ENCODE measurements around the gene KRT86.
"Not testable (repeated sequence)": the region's sequence is repeated elsewhere in the genome, so short reads cannot be mapped to it uniquely, and the experiment has no call there.

The KRT86 gene

DNA sequence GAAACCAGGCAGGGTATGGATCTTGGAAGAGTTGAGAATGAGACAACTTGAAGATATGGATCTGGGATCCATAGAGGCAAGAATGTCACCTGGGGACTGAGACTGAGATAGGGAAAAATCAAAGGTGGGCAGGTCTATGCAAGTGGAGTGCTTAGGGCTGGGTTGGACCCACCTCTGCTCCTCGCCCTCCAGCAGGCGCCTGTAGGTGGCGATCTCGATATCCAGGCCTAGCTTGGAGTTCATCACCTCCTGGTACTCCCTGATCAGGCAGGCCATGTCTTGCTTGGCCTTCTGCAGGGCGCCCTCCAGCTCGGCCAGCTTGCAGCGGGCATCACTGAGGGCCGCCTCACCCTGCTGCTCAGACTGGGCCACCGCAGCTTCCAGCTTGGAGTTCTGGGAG lies 41.3 kb downstream of the KRT86 start:
- DNase-seq (ENCODE audit: low spot score), result not testable (repeated sequence)

DNA sequence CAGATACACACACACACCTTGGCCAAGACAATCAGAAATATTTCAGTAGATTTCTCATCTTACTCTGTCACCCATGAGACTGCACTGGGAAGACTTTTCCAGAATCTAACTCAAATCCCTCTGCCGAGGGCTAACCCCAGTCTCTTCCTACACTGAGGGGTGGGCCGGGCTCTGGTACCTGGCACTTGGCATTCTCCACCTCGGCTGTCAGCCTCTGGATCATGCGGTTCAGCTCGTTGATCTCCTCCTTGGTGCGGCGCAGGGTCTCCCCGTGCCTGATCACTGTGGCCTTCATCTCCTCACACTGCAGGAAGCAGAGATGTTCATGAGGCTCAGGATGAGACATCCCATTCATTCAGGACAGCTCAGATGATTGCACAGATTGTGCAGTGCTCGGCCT lies 41.8 kb downstream of the KRT86 start:
- DNase-seq (ENCODE audit: low spot score), result no peak

- no peak for DNase-seq (ENCODE audit: low spot score)
Measured at GRCh38 chr12:52316701-52317100, 42.3 kb downstream of the KRT86 start.

DNA sequence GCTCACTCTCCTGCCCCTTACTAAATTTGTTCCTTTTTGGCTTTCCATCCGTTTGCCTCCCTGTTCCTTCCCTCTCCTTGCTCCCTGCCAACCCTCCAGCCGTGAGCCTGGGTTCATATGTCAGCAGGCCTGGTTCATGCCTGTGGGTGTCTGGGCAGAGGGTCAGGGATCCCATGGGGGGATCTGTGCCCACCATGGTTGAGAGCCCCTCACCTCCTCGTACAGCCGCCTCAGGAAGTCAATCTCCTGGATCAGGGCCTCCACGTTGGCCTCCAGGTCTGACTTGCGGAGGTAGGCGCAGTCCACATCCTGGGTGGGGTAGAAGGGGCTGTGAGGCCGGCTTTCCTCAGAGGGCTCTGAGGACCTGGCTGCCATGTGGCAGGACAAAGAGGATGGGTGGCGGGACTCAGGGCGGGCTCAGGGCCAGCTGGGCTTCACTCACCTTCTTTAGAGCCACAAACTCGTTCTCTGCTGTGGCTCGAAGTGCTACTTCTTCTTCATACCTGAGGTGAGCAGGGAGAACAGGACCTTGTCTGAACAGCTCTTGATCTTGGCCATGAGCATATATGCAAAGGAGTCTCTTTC lies 43.1 kb downstream of the KRT86 start:
- DNase-seq (ENCODE audit: low spot score), result no peak

DNA sequence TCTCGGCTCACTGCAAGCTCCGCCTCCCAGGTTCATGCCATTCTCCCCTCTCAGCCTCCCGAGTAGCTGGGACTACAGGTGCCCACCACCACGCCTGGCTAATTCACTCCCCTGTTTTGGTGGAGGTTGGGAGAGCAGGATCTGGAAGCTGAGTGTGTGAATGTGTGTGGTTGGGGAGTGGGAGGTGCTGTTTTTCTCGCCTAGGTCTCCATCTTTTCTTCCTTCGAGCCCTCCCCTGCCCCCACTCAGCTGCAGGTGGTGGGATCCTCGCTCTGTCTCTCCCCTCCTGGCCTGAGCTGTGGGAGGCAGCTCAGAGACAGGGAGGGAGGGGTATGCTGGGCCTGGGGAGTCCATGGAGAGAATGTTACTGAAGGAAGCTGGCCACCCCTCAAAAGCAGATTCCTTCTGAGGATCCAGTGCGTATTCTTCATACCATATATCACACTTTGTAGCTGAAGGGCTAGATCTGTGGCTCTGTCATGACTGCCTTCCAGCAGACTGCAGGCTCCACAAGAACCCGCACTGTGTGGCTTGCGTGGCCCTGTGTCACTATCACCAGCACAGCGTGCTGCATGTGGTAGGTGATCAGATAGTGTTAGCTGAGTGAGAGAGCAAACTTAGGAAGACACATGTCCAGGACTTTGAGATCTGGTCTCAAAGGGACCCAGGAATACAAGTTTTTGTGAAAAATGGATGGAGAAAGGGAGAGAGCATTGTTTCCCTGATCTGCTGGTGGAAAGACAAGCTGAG lies 44.0 kb downstream of the KRT86 start:
- DNase-seq (ENCODE audit: low spot score), result no peak

GRCh38 chr12:52319097-52319496 lies 44.7 kb downstream of the KRT86 start:
- no peak for DNase-seq (ENCODE audit: low spot score)

DNA sequence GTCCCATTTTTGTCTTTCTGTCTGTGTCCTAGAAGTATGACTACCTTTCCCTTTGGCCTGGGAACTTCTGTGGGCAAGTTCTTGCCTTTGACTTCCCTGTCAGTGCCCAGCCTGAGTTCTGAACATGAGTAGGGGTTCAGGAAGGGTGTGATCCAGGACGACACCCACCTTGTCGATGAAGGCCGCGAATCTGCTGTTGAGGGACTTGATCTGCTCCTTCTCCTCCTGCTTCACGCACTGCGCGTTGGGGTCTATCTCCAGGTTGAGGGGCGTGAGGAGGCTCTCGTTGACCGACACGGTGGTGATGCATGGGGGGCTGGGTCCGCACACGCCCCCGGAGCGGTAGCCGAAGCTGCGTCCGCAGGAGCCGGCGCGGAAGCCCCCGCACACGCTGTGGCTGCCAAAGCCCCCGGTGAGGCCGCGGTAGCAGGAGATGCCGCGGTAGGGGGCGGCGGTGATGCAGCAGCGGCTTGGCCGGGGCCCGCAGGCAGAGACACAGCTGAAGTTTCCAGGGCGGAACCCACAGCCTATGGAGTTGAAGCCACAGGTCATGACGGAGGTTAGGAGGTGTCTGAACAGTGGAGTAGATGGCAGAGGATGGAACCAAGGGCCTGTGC lies 46.4 kb downstream of the KRT86 start, which contains the start of gene KRT83:
KRT83 (minus strand) TSS at position 615 of the 617 bp plus-strand sequence; CDS start at position 552, 63 bp downstream.
- no peak for DNase-seq (ENCODE audit: low spot score)

- DNase-seq (ENCODE audit: low spot score), result no peak
Measured at GRCh38 chr12:52321418-52321817, 47.0 kb downstream of the KRT86 start.

DNA sequence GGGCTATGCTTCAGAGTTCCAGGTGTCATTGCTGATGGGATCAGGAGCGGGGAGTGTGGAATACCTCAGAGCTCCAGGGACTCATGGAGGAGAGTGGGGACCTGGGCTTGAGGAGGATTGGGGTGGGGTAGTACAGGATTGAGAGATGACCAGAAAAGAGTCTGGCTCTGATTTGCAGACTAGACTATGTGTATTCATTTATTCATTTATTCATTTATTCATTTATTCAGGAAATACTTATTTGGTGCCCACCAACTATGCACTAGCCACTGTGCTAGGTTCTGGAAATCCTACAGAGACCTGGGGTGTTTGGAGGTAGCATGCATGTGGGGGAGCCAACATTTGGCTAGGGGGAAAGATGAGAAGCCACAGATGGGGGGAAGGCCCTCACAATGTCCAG lies 47.6 kb downstream of the KRT86 start:
- DNase-seq (ENCODE audit: low spot score), result no peak

GRCh38 chr12:52323001-52323400 lies 48.6 kb downstream of the KRT86 start:
- no peak for DNase-seq (ENCODE audit: low spot score)

GRCh38 chr12:52323416-52324152 lies 49.1 kb downstream of the KRT86 start:
- no peak for DNase-seq (ENCODE audit: low spot score)

DNA sequence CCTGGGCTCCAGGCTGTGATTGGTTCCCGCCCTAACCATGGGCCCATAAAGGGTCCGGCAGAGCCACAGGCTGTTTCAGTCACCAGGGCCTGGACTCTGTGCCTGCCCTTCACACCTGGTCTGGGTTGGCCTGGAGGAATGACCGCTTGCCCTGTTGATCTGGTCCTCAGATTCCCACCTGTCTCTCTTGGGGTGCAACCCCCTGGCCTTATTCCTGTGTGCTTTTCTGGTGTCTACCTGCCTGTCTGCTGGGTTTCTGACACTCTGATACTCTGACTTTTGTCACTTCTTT lies 49.7 kb downstream of the KRT86 start:
- no peak for DNase-seq (ENCODE audit: low spot score)

- DNase-seq (ENCODE audit: low spot score), result peak; percentile 88
Measured at GRCh38 chr12:52327052-52327829, 52.8 kb downstream of the KRT86 start.

GRCh38 chr12:52327830-52328500 lies 53.5 kb downstream of the KRT86 start:
- DNase-seq (ENCODE audit: low spot score), result no peak

- DNase-seq (ENCODE audit: low spot score), result no peak
Measured at GRCh38 chr12:52331039-52331438, 56.6 kb downstream of the KRT86 start.

DNA sequence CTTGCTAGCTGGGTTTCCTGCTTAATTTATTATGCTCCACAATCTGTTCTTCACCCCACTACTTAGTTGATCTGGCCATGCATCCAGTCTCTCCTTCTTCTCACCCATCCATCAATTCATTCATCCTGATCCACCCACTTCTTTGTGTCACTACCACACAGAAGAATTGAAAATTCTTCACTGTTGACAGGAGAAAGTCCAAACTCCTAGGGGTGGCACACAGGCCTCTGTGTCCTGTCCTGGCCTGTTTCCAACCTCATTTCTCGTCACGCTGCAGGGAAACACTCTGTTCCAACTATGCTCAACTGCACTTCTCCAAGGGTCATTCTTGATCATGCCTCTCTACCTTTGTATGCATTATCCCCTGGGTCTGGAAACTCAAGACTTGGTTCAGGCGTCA lies 57.4 kb downstream of the KRT86 start:
- no peak for DNase-seq (ENCODE audit: low spot score)

DNA sequence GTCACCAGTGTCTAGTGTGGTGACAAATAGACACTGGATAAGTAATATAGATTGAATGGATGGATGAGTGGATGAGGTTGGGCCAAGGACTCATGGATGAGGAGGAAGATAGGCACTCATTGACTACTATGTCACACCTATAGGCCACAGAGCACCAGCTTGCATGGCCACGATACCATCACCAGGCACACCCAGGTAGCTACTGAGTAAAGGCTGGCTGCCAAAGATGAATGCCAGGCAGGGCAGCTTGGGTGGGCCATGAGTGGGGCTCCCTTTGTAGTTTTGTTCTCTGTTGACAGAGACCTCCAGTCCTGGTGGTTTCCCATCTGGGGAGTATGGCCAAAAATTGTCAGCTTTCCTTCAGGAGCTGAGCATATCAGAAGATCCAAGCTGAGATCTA lies 57.9 kb downstream of the KRT86 start:
- no peak for DNase-seq (ENCODE audit: low spot score)

DNA sequence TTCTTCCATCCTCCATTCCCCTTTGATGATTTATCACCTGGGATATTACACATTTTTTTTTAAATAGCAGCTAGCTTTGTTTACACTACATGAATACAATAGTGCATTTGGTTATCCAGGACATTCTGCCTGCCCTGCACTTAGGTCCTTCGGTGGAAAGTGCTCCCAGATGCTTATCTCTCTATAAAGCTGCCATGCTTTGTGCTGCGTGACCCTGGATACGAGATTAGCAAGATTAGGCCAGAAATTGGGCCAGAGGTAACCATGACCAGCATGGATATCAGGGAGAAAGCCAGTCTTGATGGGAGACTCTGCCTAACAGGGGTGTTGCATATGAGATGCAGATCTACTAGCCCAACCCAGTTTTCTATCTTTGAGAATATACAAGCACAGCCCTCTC lies 58.9 kb downstream of the KRT86 start:
- no peak for DNase-seq (ENCODE audit: low spot score)

DNA sequence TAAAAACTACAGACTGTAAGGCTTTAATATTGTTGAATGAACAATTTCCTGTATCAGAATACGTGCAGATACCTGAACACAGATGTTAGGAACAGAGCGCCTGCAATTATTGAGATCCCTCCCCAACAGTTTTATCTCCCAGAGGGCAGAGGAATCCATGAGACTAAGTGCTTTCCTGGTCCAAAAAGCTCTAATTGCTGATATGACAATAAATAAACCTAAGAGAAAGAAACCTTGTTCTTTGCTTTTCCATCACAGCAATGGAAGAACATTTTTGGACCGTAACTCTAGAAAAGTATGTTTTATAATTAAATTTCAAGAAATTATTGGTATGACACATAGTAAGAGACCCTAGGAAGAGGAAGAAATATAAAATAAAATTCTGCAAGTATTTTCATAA lies 59.7 kb downstream of the KRT86 start:
- no peak for DNase-seq (ENCODE audit: low spot score)

GRCh38 chr12:52335598-52336262 lies 61.3 kb downstream of the KRT86 start:
- no peak for DNase-seq (ENCODE audit: low spot score)

DNA sequence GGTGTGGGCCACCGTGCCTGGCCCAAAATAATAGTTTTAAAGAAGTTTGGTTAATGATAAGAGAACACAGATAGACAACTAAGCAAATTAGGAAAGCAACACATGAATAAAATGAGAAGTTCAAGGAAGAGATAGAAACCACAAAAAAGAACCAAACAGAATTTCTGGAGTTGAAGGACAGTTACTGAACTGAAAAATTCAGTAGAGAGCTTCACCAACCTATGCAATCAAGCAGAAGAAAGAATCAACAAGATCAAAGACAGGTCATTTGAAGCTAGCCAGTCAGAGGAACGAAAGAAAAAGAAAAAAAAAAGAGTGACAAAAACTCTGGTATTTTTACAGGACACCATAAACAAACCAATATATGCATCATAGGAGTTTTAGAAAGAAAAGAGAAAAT lies 62.2 kb downstream of the KRT86 start:
- DNase-seq (ENCODE audit: low spot score), result no peak

All from CD4-positive, alpha-beta T cell treated with Interleukin-2 at 100 ng/mL for 4 hours (primary cell).